Glomerular endothelial cell (primary cell): ENCODE results near the gene SLC2A4. TPM values are rescaled to one million over a fixed set of nuclear protein-coding genes. Genes with fewer than 3 reads are reported as not detected.
A peak's percentile ranks its signal among the peaks of the same experiment; 100 is the strongest.

Experiments
- DNase-seq: peaks from one replicate; pipeline ENCODE4 v3.0.0-alpha.2; 2011; ENCODE audit warnings: low read depth, low spot score; ENCODE audit errors: extremely low read depth
- total RNA-seq: library from RNA; depleted of rRNA; stranded (reverse); fragments of >200 nt; gene quantifications from 2 replicates; pipeline ENCODE4 v1.2.3, GENCODE V29; 2015

SLC2A4 gene
- total RNA-seq, 1 donor from 2014 or later = not detected

GRCh38 chr17:7295230-7296180 is 14.0 kb downstream of the SLC2A4 start:
- no peak for DNase-seq

- DNase-seq = no peak
Observed at GRCh38 chr17:7296189-7296861, 14.8 kb downstream of the SLC2A4 start.

- no peak for DNase-seq
Observed at GRCh38 chr17:7304179-7304578, 22.7 kb downstream of the SLC2A4 start.

GRCh38 chr17:7306911-7307685 is 25.6 kb downstream of the SLC2A4 start, which contains the start of gene EIF5A:
TSS of gene EIF5A (plus strand) at chr17:7307628. CDS start at chr17:7309636, 2,008 bp downstream.
- peak; percentile 100 for DNase-seq

- no peak for DNase-seq
Observed at GRCh38 chr17:7307686-7308624, 26.4 kb downstream of the SLC2A4 start.

- peak; percentile 36 for DNase-seq
Observed at GRCh38 chr17:7308625-7309433, 27.3 kb downstream of the SLC2A4 start.

GRCh38 chr17:7309628-7310027 is 28.1 kb downstream of the SLC2A4 start:
- no peak for DNase-seq

- no peak for DNase-seq
Observed at GRCh38 chr17:7311110-7311705, 29.7 kb downstream of the SLC2A4 start.

- no peak for DNase-seq
Observed at GRCh38 chr17:7312432-7313087, 31.0 kb downstream of the SLC2A4 start.

- no peak for DNase-seq
Observed at GRCh38 chr17:7313088-7313889, 31.8 kb downstream of the SLC2A4 start.

- no peak for DNase-seq
Observed at GRCh38 chr17:7313890-7314718, 32.6 kb downstream of the SLC2A4 start.

- no peak for DNase-seq
Observed at GRCh38 chr17:7314719-7315569, 33.4 kb downstream of the SLC2A4 start, which contains the start of gene GPS2. TSS of gene GPS2 (minus strand) at chr17:7315360. CDS start at chr17:7315052, 308 bp downstream.

GRCh38 chr17:7315570-7316235 is 34.2 kb downstream of the SLC2A4 start:
- DNase-seq = no peak

GRCh38 chr17:7317161-7317803 is 35.8 kb downstream of the SLC2A4 start:
- DNase-seq = no peak
